ENCODE results near the gene CARD11. TPM values are rescaled to one million over a fixed set of nuclear protein-coding genes. Genes with fewer than 3 reads are reported as not detected.

The CARD11 gene
- total and polyA plus RNA-seq, 2 experiments from 2014 or later = 17.7 to 29.0 TPM

- TF ChIP-seq ZNF331 (CRISPR knock-in tag; IDR thresholded peaks at IDR 0.05; ENCODE audit: low read depth) (no peak), ETS1 (IDR thresholded peaks at IDR 0.05) (no peak), STAT1 (IDR thresholded peaks at IDR 0.05; ENCODE audit: unreplicated experiment) (no peak)
Measured at GRCh38 chr7:2947058-2947780, 96.4 kb downstream of the CARD11 start (continued).

GRCh38 chr7:2945171-2945570 lies 98.5 kb downstream of the CARD11 start:
- Mint-ChIP-seq H3K4me3 (no peak overlapping the region), H3K27ac (no peak overlapping the region), H3K9me3 (peaks cover 18% of the 10 kb centered on the region), H3K27me3 (ENCODE audit: insufficient read depth, low read depth, poor library complexity) (peaks cover 2% of the 10 kb centered on the region), H3K36me3 (ENCODE audit: low read depth) (peaks cover 41% of the 10 kb centered on the region), H3K4me1 (peaks cover 7% of the 10 kb centered on the region; the same call in 1 of the 3 replicates)
- H2AFZ ChIP-seq = no peak overlapping the region
- H3K79me2 ChIP-seq (replicated peaks; ENCODE audit: insufficient read depth) = no peaks in the 10 kb centered on the region
- no peaks in the 10 kb centered on the region for H4K20me1 ChIP-seq (replicated peaks; ENCODE audit: insufficient read depth)
- no peak overlapping the region for H3K4me2 ChIP-seq
- ATAC-seq = no peak
- peaks cover 5% of the 10 kb centered on the region; the same call in 1 of the 2 replicates for H3K4me1 ChIP-seq (ENCODE audit: insufficient read depth)
- DNase-seq (ENCODE audit: low spot score) = no peak
- H3K9me2 ChIP-seq (ENCODE audit: insufficient read depth) = 0 out of 2 replicates have a peak, but pooled peaks cover 3% of the 10 kb centered on the region
- H3F3A ChIP-seq (replicated peaks; ENCODE audit: low read depth) = no peaks in the 10 kb centered on the region
- no peaks in the 10 kb centered on the region for H3K27me3 ChIP-seq (ENCODE audit: insufficient read depth)
- H3K36me3 ChIP-seq (ENCODE audit: insufficient read depth) = peaks cover 3% of the 10 kb centered on the region; the same call in 1 of the 2 replicates
- no peak overlapping the region for H3K27ac ChIP-seq (ENCODE audit: low read depth)
- no peak overlapping the region for H3K4me3 ChIP-seq
- TF ChIP-seq STAT1 (IDR thresholded peaks at IDR 0.05; ENCODE audit: unreplicated experiment) = no peak
- no peak for TF ChIP-seq CTCF (conservative IDR thresholded peaks at IDR 0.05; ENCODE audit: low read depth in 2 of 2)
- TF ChIP-seq EZH2phosphoT487 (IDR thresholded peaks at IDR 0.05; ENCODE audit: unreplicated experiment) = no peak
- no peak for TF ChIP-seq ZNF462 (CRISPR knock-in tag; IDR thresholded peaks at IDR 0.05)
- TF ChIP-seq POLR2AphosphoS5 (IDR thresholded peaks at IDR 0.05; ENCODE audit: low read depth) = no peak
- TF ChIP-seq ZNF331 (CRISPR knock-in tag; IDR thresholded peaks at IDR 0.05; ENCODE audit: low read depth) = no peak
- no peak for TF ChIP-seq ETS1 (IDR thresholded peaks at IDR 0.05)
- no peak for TF ChIP-seq JUNB (IDR thresholded peaks at IDR 0.05; ENCODE audit: unreplicated experiment)
- TF ChIP-seq NANOG (IDR thresholded peaks at IDR 0.05; ENCODE audit: borderline replicate concordance) = no peak
- TF ChIP-seq EZH2 (IDR thresholded peaks at IDR 0.05; ENCODE audit: low read depth, unreplicated experiment) = no peak
- no peak for TF ChIP-seq ZNF114 (CRISPR knock-in tag; IDR thresholded peaks at IDR 0.05)
